ENCODE data around the gene AGXT. TPM values are rescaled to one million over a fixed set of nuclear protein-coding genes. Genes with fewer than 3 reads are reported as not detected.

The AGXT gene
- total and polyA plus RNA-seq, 2 of the 8 experiments (the other 6 are each of a cell fraction or from before 2014, with no cell fraction given) = 0.03 TPM; not detected in 1

- Histone ChIP-seq H2BK5ac (ENCODE audit: low read depth, low read length) (no peak overlapping the region), H3K56ac (replicated peaks; ENCODE audit: insufficient read length, low read depth, low read length) (no peak overlapping the region), H4K20me1 (replicated peaks in 1 of 2; ENCODE audit: control insufficient read depth in 1 of 2, insufficient read depth in 2 of 2, low read length in 2 of 2) (peaks cover 0 to 2% of the 10 kb centered on the region in 2 experiments), H3K9me3 (ENCODE audit: insufficient read depth in 2 of 2, low read depth in 1 of 2, low read length in 1 of 2) (peaks cover 0 to 3% of the 10 kb centered on the region in 2 experiments; a peak in 1 of 4 replicates), H3K18ac (ENCODE audit: extremely low read depth, low read length) (no peak overlapping the region), H3K4ac (replicated peaks; ENCODE audit: insufficient read length, low read depth, low read length) (no peak overlapping the region), H3K4me1 (replicated peaks in 1 of 4; ENCODE audit: control insufficient read depth in 3 of 4, insufficient read depth in 4 of 4, low read length in 3 of 4) (0 out of 7 replicates have a peak, but pooled peaks cover 0 to 2% (median 0%) of the 10 kb centered on the region in 4 experiments), H2BK20ac (ENCODE audit: low read length) (peak overlapping the region; percentile 80; the same call in 1 of the 2 replicates), H3K27me3 (replicated peaks in 1 of 4; ENCODE audit: control insufficient read depth in 3 of 4, extremely low read depth in 1 of 4, insufficient read depth in 3 of 4, low read length in 3 of 4) (no peaks in the 10 kb centered on the region), H2BK120ac (replicated peaks; ENCODE audit: low read depth, low read length) (no peak overlapping the region), H2AFZ (ENCODE audit: low read length) (no peak overlapping the region), H4K8ac (ENCODE audit: extremely low read depth, insufficient read depth, low read length) (no peak overlapping the region; the same call in 1 of the 2 replicates), H2AK5ac (ENCODE audit: low read depth, low read length) (no peak overlapping the region), H3K27ac (ENCODE audit: low read depth, low read length) (no peak overlapping the region), H2BK15ac (ENCODE audit: low read length) (no peak overlapping the region), H3K79me2 (ENCODE audit: control insufficient read depth in 1 of 2, insufficient read depth in 2 of 2, low read length in 2 of 2) (no peaks in the 10 kb centered on the region), H3K4me3 (ENCODE audit: extremely low read depth in 1 of 4, insufficient read depth in 2 of 4, low read depth in 3 of 4, low read length in 4 of 4) (no peak overlapping the region), H3K79me1 (ENCODE audit: low read depth, low read length) (no peaks in the 10 kb centered on the region), H3K23ac (ENCODE audit: insufficient read length) (no peak overlapping the region), H3K9ac (replicated peaks in 1 of 4; ENCODE audit: extremely low read depth in 1 of 4, low read depth in 3 of 4, low read length in 3 of 4) (no peak overlapping the region), H3K36me3 (ENCODE audit: control insufficient read depth in 2 of 4, insufficient read depth in 4 of 4, low read length in 3 of 4) (no peaks in the 10 kb centered on the region), H3K23me2 (ENCODE audit: low read depth, low read length) (no peaks in the 10 kb centered on the region), H4K5ac (ENCODE audit: insufficient read length, low read depth, low read length) (no peak overlapping the region), H3K14ac (ENCODE audit: insufficient read length) (no peak overlapping the region), H4K91ac (replicated peaks; ENCODE audit: insufficient read length, low read length) (no peak overlapping the region), H2BK12ac (ENCODE audit: low read depth, low read length) (no peak overlapping the region; the same call in 1 of the 2 replicates), H3K4me2 (ENCODE audit: insufficient read depth in 1 of 2, low read depth in 2 of 2, low read length in 2 of 2) (no peak overlapping the region)
- ChIA-PET CTCF (ENCODE audit: partially characterized antibody) (interaction anchor here (0.8 to 4.1 kb wide), 9 partner anchors 12 to 117 kb away, joined by 3 to 20 read pairs (median 3); no protein-coding TSS in a partner anchor), POLR2A (ENCODE audit: partially characterized antibody) (interaction anchor here (0.6 to 0.7 kb wide), 2 partner anchors 77 to 172 kb away, joined by 3 to 4 read pairs; partner anchors contain the start of gene KIF1A)
- FAIRE-seq = no peak
- WGBS, 2 experiments (ENCODE audit: extremely low coverage in 1 of 2, insufficient coverage in 1 of 2, insufficient read length in 1 of 2, insufficient replicate concordance in 2 of 2, low coverage in 1 of 2, low lambda C conversion rate in 2 of 2, missing lambda C conversion rate in 1 of 2) = 79% methylated on average over 22 of the region's 23 CpGs; no CpG with 5 or more reads in 1 of the 2 experiments
- TF ChIP-seq SP2 (IDR thresholded peaks at IDR 0.05; ENCODE audit: low read length) = no peak
- peak; percentile 46; the same call in 1 of the 2 replicates for TF ChIP-seq KDM1A (IDR thresholded peaks at IDR 0.05; ENCODE audit: borderline replicate concordance, low read length)
- no peak for DNase-seq (ENCODE audit: low read depth in 1 of 2, low spot score in 2 of 2)
Observed at GRCh38 chr2:240896871-240897692, 28.5 kb downstream of the AGXT start.

All from H1 (cell line).